GM18505 (cell line): ENCODE measurements around the gene ENHO.
"Not testable (repeated sequence)": the region's sequence is repeated elsewhere in the genome, so short reads cannot be mapped to it uniquely, and the experiment has no call there.

Experiments
- ATAC-seq: cut with Tn5 transposase; IDR thresholded peaks from one replicate; pipeline ENCODE4 v1.9.1; 2021; ENCODE audit not compliant: unreplicated experiment
- POLR2A ChIP-seq: IDR thresholded peaks from 4 replicates; pipeline ENCODE4 v1.6.1; 2011; ENCODE audit warnings: borderline replicate concordance; ENCODE audit not compliant: insufficient read depth, insufficient read length; ENCODE audit errors: extremely low read depth

Gene ENHO

DNA sequence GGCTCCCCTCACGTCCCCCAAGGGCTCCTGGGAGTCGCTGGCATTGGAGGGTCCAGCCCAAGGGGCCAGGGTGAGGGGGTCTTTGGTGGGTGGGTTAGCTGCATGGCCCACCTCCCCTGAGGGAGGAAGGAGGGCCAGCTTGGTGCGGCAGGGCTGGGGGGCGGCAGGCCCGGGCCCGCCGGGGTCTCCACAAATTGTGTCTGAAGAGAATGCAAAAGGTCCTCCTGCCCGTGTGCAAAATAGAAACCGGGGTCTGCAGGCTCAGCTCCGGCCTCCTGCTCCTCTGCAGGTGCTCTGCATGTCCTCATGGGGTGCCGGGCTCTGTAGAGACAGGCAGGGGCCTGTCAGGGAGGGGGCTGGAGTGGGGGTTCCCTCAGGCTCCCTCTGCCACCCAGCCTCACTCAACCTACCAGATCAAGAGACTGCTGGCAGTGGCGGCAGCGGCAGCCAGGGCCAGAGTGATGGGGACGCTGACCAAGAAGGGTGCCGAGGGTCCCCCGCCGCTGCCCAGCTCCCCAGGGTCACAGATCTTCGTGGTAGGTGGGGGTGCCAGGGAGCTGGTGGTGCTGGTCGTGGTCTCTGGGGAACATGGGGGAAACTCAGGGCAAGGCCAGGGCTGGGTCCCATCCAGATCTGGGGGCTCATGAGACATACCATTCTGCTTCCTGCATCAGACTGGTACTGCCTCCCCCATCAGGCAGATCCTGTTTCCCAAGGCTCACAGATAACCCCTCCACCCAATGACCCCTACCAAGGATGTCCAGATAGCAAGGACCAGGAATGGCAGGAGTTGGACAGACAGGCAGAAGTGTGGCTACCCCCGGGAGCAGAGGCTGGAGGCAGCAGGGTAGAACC lies 29.2 kb upstream of the ENHO start:
- no peak for TF ChIP-seq POLR2A
- no peak for ATAC-seq

DNA sequence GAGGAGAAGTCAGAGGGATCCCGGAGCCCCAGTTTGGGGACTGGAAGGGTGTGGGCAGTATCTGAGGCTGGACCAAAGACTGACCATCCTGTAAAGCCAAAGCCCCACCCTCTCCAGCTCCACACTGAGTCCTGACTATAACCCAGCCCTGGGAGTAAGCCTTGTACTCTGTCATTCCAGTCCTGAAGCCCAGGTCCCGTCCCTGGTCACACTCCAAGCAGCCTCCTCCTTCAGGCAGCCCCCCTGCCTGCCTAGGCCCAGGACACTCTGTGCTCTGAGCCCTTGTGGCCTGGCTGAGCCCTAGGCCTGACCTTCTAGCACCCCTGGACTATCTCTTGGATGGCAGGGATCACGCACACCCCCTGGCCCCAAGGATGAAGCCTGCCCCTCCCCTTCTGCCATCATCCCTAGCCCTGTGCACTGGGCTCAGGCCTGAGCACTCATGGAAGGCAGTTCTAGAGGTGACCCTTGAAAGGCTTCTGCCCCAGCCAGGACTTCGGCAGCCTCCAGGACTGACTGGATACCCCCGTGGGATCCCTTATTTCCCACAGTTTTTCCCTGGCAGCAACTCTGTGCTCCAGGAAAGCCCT lies 28.0 kb upstream of the ENHO start:
- no peak for TF ChIP-seq POLR2A
- ATAC-seq = no peak

DNA sequence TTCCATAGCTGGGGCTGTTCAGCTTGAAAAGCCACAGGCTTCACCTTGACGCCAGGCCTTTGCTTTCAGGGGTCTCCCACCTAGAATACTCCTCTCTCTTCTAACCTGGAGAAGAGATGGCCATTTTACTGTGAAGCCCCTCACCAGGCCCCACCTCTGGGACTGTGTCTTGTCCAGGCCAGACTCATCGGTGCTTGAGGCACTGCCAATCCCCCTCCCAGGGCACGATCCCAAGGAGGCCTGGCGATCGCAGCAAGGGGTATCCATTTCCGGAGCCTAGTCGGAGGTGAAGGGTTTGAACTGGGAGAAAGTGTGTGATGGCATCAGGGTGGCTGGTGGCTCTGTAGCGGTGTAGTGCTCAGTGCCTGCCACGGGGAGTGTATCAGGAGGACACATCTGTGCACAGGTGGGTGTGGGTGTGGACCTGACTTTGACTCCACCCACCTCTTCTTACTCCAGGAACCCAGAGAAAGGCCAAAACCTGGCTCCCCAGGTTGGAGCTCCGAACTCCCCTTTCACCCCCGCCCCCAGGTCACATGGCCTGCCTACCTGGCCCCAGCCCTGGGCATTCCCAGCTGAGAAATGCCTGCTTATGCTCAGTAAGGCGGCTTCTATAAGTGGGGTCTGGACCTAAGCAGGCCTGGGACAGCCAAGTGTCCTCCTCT lies 27.4 kb upstream of the ENHO start:
- TF ChIP-seq POLR2A = no peak
- no peak for ATAC-seq

DNA sequence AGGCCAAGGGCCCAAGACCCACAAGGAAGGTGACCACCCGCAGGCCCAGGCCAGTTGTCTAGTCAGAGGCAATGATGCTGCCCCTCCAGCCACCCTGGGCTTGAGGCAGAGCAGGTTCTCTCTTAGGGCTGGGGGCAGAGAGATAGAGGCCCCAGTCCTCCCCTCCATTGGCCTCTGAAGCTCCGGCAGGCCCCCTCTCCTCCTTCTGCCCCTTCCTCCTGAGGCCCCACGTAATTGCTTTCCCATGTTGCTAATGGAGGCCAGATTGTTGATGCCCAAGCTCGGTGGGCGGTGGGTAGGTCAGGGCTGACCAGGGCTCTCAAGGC lies 26.6 kb upstream of the ENHO start:
- no peak for ATAC-seq
- no peak for TF ChIP-seq POLR2A

DNA sequence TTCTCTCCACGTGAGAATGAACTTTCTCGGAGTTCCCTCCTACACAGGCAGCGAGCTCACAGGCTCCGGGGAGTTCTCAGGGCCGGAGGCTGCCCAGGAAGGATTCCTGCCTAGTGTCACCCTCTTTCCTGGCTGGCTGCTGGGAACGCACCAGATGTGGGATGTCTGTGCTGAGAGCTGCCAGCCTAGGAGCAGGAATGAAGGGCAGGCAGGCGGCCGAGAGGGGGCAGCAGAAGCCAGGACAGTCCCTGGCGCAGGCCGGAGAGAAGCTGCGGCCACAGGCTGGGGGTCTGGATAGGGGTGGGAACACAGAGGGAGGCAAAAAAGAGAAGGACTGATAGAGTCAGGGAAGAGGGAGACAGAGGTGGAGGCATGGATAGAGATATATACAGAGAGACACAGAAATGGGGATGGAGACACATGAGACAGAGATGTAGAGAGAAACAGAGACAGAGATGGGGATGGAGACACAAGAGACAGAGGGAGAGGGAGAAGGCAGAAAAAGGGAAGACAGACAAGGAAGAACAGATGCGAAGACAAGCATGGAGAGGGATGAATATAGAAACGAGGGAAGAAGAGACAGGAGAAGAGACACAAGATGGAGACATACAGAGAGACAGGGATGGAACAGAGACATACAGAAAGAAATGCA lies 25.3 kb upstream of the ENHO start:
- TF ChIP-seq POLR2A = no peak
- no peak for ATAC-seq

DNA sequence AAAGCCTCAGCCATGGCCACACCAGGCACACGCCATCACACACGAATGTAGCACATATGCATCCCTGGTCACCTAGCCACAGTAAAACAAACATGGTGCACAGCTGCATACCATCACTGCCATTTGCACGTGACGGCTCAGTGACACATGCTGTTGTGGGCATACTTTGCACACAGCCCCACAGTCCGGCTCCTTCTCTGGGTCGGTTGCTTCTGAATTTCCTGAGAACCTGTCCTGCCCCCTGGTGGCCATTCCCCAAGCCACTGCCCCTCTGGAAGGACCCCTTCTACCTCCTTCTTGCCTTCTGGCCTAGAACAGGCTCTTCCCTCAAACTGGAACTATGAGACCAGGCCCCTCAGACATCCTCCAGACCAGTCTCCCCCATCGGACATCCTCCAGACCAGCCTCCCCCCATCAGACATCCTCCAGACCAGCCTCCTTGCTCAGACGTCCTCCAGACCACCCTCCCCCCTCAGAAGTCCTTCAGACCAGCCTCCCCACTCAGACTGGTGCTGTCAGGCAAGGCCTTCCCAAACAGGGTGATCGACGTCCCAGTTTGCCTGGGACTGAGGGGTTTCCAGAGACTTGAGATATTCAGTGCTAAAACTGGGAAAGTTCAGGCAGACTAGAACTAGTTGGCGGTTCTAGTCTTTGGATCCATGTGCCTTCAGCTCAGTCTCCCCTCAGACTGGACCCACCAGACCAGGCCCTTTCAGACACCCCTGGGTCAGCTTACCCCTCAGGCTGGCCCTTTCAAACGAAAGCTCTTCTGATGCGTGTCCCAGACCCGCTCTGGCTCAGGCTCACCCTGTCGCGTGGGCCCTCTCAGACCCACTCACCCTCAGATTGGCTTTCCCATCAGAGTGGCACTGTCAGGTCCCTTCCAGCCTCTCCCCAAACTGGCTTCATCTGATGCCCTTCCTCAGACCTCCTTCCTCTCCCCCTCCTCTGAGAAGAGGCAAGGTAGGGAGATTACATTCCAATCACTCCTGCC lies 24.3 kb upstream of the ENHO start:
- no peak for TF ChIP-seq POLR2A
- no peak for ATAC-seq

DNA sequence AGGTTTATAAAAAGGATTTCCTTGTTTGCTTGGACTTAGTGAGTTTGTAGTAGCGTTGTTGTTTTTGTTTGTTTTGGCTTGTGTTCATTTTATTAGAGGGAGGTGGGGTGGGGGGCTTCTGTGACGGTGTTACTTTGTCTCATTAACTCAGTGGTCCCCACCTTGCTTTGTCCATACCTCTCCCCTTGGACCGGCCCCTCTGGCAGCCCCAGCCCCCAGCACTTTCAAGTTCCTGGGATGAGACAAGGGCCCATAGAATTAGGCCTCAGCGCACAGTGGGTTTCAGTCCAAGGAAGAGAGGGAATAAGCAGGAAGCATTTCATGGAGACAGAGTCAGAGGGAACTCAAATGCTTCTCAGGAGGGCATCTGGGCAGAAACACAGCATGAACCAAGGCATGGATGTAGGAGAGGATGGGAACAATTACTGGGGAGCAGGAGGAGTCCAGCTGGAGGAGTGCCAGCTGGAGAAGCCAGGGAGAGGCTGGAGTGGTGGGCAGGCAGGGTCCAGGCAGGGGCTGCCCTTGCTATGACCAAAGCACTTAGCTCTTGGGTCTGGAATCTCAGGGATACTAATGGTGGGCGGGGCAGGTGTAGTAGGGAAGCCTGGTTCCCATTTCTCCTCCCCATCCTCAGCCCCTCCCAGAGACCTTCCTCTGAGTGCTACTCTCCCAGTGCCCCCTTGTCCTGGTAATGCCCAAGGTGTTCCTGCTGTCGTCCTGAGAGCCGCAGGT lies 23.5 kb upstream of the ENHO start:
- TF ChIP-seq POLR2A = no peak
- no peak for ATAC-seq

DNA sequence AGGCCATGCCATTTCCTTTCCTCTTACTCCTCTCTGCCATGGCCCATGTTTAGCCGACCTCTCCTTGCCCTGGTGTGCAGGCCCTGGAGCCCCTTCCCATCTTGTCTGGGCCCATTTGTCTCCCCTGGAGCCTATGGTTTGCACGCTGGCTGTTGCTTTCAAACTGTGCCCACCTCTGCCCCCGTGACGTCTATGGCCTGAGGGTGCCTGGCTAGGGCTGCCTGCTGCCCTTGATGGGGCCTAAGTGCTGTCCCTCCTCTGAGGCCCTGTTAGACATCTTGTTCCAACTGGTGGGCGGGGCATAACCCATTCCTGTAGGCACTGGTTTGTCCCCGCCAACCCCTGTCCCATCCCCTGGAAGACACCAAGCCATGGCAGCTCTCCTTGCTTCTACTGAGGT lies 22.7 kb upstream of the ENHO start:
- no peak for TF ChIP-seq POLR2A
- ATAC-seq = no peak

DNA sequence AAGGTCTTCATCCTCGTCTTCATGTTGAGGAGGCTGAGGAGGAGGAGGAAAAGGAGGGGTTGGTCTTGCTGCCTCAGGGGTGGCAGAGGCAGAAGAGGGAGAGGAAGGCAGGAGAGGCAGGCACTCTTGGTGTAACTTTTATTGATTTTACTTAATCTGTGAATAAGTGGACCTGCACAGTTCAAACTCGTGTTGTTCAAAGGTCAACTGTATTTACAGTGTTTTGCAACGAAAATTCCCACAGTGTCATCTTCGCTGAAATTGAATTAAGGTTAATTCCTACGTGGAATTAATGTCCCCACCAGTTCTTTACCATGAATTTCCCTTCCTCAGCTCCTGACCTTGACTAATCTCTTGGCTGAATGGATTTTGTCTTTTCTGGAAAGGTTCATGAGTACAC lies 21.2 kb upstream of the ENHO start:
- TF ChIP-seq POLR2A = no peak
- no peak for ATAC-seq

DNA sequence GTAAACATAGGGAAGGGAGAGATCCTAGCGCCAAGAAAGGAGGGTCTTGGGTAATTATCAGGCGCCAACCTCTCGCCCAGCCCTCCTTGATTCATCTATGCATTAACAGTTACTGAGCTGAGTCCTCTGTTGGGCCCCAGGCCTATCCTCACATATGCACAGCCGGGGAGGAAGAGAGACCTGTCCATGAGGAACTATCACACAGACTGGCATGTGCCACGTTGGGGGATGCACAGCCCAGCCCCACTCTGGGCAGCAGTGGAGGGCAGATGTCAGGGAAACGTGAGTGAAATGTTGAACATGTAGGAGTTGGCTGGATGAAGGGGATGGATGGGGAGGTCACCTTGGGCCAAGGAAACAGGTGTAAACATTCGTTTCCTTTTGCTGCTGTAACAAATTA lies 18.8 kb upstream of the ENHO start:
- ATAC-seq = no peak
- TF ChIP-seq POLR2A = no peak

DNA sequence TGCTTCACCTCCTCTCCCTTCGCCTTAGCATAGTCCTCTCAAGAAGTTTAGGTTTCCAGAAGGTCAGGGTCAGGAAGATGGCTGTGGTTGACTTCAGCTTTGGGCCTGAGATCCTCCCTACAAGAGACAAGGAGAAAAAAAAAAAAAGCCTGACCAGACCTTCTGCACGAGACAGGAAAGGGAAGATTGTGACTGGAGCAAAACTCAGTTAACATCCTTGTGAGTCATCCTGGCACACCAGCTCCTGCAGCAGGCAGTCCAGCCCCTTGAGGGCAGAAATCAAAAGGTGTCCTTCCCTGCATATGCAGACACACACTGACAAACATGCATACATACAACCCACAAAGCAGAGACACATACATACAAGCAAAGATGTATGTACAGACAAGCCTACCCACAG lies 18.0 kb upstream of the ENHO start:
- no peak for ATAC-seq
- TF ChIP-seq POLR2A = no peak

DNA sequence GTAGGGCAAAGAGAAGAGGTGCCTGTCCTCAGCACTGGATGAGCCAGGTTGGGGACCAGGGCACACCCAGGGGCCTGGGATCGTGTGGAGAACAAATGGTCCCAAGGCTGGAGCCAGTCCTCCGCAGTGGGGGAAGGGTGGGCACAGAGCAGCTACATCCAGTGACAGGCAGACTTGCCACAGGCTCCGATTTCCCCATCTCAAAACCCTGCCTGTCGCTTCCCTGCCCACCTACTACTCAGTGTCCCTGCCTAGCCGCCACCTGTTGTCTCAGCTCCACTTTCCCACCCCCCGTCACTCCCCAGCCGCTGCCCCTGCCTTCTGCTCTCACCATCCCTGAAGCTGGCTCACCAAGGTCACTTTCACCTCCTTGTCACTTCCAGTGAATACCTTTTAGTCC lies 13.9 kb upstream of the ENHO start:
- ATAC-seq = no peak
- no peak for TF ChIP-seq POLR2A

DNA sequence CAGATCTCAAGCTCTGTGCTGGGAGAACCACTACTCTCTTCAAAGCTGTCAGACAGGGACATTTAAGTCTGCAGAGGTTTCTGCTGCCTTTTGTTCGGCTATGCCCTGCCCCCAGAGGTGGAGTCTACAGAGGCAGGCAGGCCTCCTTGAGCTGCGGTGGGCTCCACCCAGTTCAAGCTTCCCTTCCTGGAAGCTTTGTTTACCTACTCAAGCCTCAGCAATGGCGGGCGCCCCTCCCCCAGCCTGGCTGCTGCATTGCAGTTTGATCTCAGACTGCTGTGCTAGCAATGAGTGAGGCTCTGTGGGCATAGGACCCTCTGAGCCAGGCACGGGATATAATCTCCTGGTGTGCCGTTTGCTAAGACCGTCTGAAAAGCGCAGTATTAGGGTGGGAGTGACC lies 9.3 kb upstream of the ENHO start:
- ATAC-seq = not testable (repeated sequence)
